Measurements from ENCODE around the gene ITPK1. TPM values are rescaled to one million over a fixed set of nuclear protein-coding genes. Genes with fewer than 3 reads are reported as not detected.

The ITPK1 gene
- total RNA-seq, 2 experiments from 2014 or later: 65.7 to 73.0 TPM

DNA sequence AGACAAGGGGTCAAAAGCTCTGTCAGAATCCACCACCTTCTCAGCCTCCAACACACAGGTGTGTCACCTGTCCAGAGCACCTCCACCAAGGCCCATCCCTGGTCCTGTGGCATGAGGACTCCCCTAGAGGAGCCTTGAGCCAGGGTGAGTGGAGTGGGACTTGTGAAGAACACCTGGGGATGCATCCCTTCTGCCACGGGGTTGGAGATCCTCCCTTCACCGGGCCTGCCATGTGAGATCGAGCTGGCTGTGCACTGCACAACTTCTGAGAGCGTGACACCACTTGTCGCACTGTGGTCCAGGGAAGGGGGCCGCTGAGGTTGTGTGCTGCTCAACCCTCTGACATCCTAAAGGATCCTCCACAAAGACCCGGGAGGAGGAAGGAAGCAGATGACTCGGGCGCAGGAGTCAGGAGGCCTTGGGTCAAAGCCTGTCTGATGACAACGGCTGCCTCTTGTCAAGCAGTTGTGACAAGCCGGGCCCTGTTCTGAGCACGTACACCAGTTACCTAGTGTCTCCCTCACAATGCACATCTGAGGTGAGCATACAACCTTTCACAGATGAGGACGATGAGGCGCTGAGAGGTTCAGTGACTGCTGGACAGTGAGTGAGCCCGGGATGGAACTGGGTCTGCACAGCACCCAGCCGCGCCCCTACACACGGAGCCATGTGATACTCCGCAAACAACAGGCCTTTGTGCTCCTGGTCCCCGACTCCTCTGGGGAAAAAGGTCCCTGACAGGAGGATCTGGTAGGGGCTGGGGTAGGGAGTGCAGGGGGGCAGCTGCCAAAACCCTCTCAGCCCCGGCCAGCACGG is 157.1 kb downstream of the ITPK1 start:
- ChIA-PET CTCF (no interaction called here), POLR2A (interaction anchor here (0.5 kb wide), 1 partner anchor 826 kb away, joined by 3 read pairs; no protein-coding TSS in a partner anchor)

DNA sequence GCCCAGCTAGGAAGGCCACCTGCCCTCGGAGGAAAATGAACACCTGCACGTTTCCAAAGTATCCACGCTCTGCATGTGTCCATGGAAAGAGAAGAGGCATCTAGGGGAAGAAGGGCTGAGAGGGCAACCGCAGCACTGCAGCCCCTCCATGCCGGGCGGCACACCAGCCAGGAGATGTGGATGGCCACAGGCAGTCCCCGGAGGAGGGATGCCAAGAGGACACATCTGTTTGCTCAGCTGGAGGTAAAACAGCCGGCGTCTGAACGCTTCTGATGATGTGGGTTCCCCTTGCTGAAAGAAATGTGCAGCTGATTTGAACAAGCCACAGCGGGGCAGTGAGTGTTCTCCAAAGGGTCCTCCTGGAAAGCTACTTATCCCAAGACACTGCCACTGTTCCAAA is 158.8 kb downstream of the ITPK1 start:
- ChIA-PET CTCF (interaction anchor here (1.2 kb wide), 1 partner anchor 157 kb away, joined by 4 read pairs; no protein-coding TSS in a partner anchor), POLR2A (no interaction called here)

DNA sequence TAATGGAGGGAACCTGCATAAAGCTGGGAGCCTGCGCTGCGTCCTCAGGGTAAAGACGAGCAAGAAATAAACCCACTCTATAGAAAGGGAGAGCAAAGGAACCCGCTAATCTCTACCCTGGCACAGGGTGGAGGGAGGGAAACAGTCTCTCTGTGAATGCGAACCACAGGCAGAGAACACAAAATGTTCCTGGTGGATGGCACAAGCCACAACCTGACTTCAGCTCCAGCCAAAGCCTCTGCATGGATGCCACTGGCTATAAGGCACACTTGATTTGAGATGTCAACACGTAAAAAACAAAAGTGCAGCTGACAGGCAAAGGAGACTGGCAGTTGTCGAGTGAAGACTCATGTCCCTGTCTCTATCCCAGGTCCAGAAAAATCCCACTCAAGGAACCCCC is 160.3 kb downstream of the ITPK1 start:
- ChIA-PET CTCF (interaction anchor here (1.3 to 2.2 kb wide), 3 partner anchors 10 to 184 kb away, joined by 3 to 11 read pairs (median 5); no protein-coding TSS in a partner anchor), POLR2A (no interaction called here)

GRCh38 chr14:92954933-92955332 is 160.8 kb downstream of the ITPK1 start:
- POLR2A ChIA-PET: no interaction called here
- CTCF ChIA-PET: interaction anchor here (1.3 to 2.2 kb wide), 3 partner anchors 10 to 184 kb away, joined by 3 to 11 read pairs (median 5); no protein-coding TSS in a partner anchor

DNA sequence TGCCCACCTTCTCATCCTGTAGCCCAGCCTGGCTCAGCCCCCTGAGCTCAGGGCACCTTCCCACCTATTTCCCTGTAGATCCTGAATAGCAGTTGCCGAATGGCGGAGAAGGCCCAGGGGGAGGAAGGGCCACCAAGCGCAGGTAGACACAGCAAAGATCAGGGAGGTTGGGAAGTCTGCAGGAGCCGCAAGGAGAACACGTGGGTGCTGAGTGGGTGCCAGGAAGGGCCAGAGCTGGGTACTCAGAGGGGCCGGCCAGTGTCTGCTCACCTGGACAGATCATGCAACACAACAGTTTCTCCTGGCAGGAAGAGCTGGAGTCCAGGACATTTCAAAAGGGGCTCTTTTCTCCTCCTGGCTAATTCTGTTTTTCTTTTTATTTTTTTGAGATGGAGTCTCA is 162.2 kb downstream of the ITPK1 start:
- CTCF ChIA-PET: interaction anchor here (2.5 kb wide), 1 partner anchor 184 kb away, joined by 22 read pairs; no protein-coding TSS in a partner anchor
- POLR2A ChIA-PET: no interaction called here

DNA sequence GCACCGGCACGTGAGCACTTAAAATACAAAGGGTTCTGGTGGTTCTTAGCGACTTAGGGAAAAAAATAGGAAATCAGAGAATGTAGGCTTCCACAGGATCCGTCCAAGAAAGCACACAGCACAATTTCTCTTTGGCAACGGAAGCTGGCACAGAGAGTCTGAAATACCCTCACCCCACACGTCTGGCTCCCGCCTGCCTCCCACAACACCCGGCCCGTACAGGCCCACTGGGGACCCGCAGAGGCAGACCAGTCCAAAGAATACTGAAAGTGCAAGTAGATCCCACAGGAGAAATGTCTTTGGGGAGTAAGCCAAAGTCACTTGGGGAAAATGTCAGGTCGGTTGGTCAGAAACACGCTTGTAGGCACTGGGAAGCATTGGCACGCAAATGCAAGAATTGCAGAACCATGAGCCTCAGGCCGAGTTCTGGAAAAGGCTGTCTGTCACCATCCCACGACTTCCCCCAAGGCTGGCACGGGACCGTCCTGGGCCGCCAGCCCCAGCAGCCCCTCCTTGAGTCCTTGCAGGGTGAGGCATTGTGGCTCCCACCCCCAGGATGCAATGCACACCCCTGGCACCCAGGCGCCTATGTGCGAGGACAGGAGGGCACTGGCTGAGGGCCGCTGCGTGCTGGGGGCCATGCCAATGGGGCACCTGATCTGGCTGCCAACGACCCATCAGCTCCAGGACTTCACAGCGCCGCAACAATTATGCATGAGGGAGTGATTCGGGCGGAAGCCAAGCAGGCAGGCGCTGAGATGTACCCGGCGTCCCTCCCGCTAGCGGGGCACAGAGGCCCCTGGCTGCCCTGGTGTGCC is 163.0 kb downstream of the ITPK1 start:
- ChIA-PET CTCF (interaction anchor here (0.6 to 2.5 kb wide), 14 partner anchors 11 to 226 kb away, joined by 3 to 22 read pairs (median 4); no protein-coding TSS in a partner anchor), POLR2A (no interaction called here)

DNA sequence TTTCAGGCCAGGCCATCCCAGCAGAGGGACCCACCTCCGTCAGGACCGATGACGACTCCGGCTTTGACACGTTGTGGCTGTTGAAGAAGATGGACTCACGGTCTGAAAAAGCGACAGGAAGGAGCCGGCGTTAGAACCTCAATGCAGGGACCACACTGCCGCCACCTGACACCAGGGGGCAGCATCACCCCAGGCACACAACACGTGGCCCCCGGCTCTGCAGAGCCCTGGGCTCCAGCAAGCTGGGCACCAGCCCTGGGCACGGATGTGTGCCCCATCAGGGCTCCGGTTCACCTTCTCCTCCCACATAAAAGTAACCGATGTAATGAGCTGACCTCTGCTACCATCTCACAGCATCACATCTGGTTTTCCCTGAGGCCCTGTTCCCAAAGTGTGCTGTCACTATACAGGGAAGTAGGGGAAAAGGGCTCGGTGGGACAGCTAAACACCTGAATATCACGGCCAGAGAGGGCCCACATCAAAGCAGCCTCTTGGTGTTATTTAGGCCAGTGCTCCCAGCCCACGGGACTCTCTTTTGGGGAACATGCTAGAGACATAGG is 163.7 kb downstream of the ITPK1 start:
- POLR2A ChIA-PET: no interaction called here
- CTCF ChIA-PET: interaction anchor here (0.6 to 2.5 kb wide), 15 partner anchors 12 to 226 kb away, joined by 3 to 22 read pairs (median 4); no protein-coding TSS in a partner anchor

GRCh38 chr14:92951261-92951660 is 164.5 kb downstream of the ITPK1 start:
- ChIA-PET CTCF (interaction anchor here (1.0 to 2.5 kb wide), 8 partner anchors 13 to 195 kb away, joined by 3 to 22 read pairs (median 10); no protein-coding TSS in a partner anchor), POLR2A (no interaction called here)

DNA sequence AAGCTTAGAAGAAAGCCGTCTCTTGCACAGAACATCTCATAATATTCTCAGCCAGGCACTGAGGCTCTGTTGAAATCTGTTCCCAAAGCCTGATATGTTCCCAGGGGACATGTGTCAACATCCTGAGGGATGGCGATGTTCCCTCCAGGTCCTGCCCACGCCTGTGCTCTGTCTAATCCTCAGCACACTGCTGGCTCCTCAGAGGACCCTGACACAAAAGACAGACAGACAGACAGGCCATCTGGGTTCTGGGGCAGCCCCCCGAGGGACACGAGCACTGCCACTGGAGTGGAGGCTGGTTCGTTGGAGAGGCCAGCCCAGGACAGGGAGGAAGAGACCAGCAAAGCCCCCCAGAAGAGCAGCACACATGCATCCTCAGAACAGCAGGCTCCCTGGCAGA is 165.0 kb downstream of the ITPK1 start:
- ChIA-PET POLR2A (no interaction called here), CTCF (no interaction called here)

DNA sequence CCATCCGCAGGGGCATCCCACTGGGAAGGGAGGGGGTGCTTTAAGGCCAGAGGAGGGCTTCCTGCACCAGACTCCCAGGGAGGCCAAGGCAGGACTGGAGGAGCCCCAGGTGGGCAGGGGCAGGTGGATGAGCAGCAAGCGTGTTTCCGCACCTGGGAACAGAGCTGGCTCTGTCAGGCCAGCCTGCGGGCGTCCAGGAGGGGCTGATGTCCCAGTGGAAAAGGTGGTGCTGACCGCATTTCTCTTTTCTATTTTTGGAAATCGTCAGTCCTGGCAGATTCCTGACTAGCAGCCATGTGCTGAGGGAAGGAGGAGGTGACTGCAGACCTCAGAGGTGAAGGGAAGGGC is 165.6 kb downstream of the ITPK1 start:
- CTCF ChIA-PET: no interaction called here
- POLR2A ChIA-PET: no interaction called here

DNA sequence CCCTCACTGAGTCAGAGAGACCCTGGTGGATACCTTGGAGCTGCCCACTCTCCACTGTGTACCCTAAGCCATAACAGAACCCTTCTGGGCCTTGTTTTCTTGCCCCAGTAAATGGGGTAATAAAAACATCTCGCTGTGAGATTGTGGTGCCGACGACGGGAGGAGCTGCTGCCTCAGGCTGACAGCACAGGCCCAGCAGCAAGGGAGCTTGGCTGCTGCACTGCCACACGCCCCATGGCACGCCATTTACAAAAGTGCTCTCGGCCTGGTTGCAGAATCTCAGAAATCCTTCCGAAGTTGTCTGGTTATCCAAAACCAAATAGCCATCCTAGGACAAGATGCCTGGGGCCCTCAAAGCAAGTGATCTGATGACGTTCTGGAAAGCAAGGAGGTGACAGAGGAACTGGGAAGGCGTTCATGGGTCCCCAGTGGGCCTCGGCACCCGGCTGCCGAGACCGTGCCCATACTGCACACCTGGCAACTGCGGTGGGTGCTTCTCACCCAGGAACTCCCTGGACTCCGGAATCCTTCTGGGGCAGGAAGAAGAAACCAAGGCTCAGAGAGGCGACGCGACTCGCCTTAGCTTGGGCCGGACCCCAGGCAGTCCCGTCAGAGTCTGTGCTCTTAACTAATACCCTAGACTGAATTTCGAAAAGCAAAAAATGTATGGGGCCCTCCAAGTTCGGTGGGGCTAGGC is 166.1 kb downstream of the ITPK1 start:
- ChIA-PET CTCF (no interaction called here), POLR2A (no interaction called here)

GRCh38 chr14:92948647-92949046 is 167.1 kb downstream of the ITPK1 start:
- CTCF ChIA-PET: no interaction called here
- POLR2A ChIA-PET: no interaction called here

GRCh38 chr14:92946847-92947545 is 168.7 kb downstream of the ITPK1 start:
- CTCF ChIA-PET: interaction anchor here (0.9 kb wide), 1 partner anchor 193 kb away, joined by 6 read pairs; no protein-coding TSS in a partner anchor
- POLR2A ChIA-PET: no interaction called here

DNA sequence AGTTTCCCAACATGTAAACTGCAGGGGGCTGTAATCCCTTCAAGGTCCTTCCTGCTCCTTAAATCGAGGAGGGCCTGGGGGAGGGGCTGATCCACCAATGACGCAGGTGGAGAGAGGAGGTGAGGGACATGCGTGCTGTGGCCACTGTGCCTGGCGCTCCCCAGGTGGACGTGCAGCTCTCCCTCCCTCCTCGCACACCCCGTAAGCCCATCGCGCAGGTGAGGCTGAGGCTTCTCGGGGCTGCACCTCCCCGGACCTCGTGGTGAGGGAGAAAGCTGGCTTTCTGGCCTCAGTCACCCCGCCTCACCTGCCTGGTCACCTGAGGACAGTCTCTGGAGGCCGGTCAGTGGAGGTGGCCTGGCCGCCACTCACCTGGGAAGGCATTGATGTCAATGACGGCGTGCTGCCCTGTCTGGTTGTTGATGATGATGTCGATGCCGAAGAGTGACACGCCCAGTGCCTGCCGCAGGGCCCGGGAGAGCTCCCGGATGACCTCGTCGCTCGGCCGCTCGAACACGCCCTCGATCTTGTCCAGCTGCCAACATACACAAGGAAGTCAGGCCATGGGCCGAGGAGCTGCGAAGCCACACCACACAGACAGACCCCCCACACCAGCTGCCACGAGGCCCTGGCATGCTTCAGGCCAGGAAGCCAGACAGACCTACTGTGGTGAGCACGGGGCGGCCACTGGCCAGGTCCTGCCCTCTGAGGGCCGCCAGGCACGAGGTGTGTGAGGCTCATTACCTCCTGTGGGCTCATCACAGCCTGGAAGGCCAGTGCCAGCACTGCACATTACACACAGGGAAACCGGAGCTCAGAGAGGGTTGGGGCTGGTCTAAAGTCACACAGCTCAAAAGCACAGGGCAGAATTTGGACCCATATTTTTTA is 169.5 kb downstream of the ITPK1 start:
- ChIA-PET CTCF (no interaction called here), POLR2A (no interaction called here)

DNA sequence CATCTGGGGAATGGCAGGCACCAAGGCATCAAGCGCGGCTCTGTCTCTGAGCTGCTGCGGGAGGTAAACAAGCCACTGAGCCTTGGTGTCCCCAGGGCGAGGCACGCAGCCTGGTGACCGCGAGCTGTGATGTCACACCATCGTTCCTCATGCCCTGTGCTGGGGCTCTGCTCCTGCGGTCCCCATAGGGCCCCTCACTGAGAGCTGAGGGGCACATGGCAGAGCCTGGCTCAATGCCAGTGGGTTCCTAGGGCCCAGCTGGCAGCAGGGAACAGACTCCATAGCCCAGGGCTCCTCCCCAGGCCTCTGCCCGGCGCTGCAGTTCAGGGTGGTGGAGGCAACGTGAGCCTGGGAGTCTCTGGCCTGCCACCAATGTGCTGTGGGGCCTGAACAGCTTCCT is 170.2 kb downstream of the ITPK1 start:
- ChIA-PET POLR2A (no interaction called here), CTCF (no interaction called here)

- CTCF ChIA-PET: no interaction called here
- POLR2A ChIA-PET: no interaction called here
These were observed 170.7 kb downstream of the ITPK1 start for GRCh38 chr14:92944976-92945375.

DNA sequence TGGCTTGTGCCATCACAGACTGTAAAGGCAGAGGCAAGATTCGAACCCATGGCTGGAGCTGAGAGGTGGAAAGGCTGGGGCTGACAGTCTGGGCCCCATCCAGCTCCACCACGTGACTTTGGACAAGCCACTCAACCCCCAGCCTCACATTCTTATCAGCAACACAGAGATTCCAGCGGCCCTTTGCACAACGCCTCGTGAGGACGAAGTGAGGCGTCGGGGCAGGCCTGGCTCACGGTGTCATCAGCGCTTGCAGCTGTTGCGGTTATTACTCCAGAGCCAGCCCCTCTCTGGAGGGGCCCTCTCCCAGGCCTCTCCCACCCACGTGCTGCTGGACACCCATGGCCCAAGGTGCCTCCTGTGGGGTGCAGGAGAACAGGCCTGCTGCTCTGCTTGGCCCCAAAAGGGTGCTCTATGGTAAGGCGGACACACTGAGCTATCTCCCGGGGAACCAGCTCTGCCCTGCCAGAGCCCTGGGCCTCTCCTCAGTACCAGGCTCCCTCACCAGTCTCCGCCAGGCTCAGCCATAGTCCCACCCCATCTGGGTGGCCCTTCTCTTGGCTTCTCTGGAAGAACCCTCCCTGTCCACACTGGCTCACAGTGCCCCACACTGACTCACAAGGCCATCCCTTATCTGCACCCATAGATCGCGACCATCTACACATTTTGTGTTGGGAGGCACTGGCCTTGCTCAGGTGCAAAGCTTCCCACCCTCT is 171.7 kb downstream of the ITPK1 start:
- CTCF ChIA-PET: no interaction called here
- POLR2A ChIA-PET: no interaction called here
